Ascending aorta (tissue), 2 donors: ENCODE data around the gene CABLES1. TPM values are rescaled to one million over a fixed set of nuclear protein-coding genes. Genes with fewer than 3 reads are reported as not detected.

ENCODE experiments used
- DNase-seq, 2 donors: peaks; one replicate each; pipeline ENCODE4 v3.0.0-alpha.2; 2019; ENCODE audit warnings: low spot score in 2 of 2
- H3K27ac ChIP-seq, 2 donors: fragments of 200-600 bp; sonication (generic); one replicate each; pipeline ENCODE4 v1.5.1; 2016 to 2017; ENCODE audit warnings: mild to moderate bottlenecking in 1 of 2
- H3K27me3 ChIP-seq: fragments of 200-600 bp; sonication (generic); one replicate; pipeline ENCODE4 v1.5.1; 2017
- H3K36me3 ChIP-seq, 2 donors: fragments of 200-600 bp; sonication (generic); one replicate each; pipeline ENCODE4 v1.5.1; 2016
- H3K4me1 ChIP-seq, 2 donors: fragments of 200-600 bp; sonication (generic); one replicate each; pipeline ENCODE4 v1.5.1; 2016 to 2017; ENCODE audit warnings: mild to moderate bottlenecking in 1 of 2
- H3K4me3 ChIP-seq, 2 donors: fragments of 200-600 bp; sonication (generic); one replicate each; pipeline ENCODE4 v1.5.1; 2016 to 2017; ENCODE audit warnings: mild to moderate bottlenecking in 1 of 2
- H3K9me3 ChIP-seq, 2 donors: fragments of 200-600 bp; sonication (generic); one replicate each; pipeline ENCODE4 v1.5.1; 2016
- CTCF ChIP-seq, 3 experiments: fragments of 200-600 bp in 2 of 3; fragments of 450-650 bp in 1 of 3; sonication (generic) in 2 of 3; IDR thresholded peaks; one replicate each; pipeline ENCODE4 v1.5.1; 2016 to 2019; ENCODE audit warnings: antibody characterized with exemption in 3 of 3, mild to moderate bottlenecking in 1 of 3, moderate library complexity in 1 of 3
- intact Hi-C: fragments of 100-400 bp; cut with DNase I; formaldehyde crosslinking; loops from one replicate; pipeline ENCODE4 v1.15.1; 2023
- total RNA-seq: library from RNA; depleted of rRNA; stranded (reverse); fragments of >200 nt; gene quantifications from one replicate; pipeline ENCODE4 v1.1.0, GENCODE V29; 2016

The CABLES1 gene
- total RNA-seq, 1 donor from 2014 or later, result 5.4 TPM

- Histone ChIP-seq H3K36me3 (peaks cover 0 to 9% of the 10 kb centered on the region in 2 donors), H3K27me3 (no peaks in the 10 kb centered on the region), H3K4me1 (peaks cover 15 to 36% of the 10 kb centered on the region in 2 donors), H3K4me3 (no peak overlapping the region), H3K27ac (peak overlapping the region; percentile 96 to 97), H3K9me3 (no peaks in the 10 kb centered on the region)
- intact Hi-C loops, result loop anchor here (2.0 to 10.0 kb wide), 5 partner anchors 79 to 1064 kb away; partner anchors contain the start of gene GATA6
- TF ChIP-seq CTCF (IDR thresholded peaks at IDR 0.05), result no peak
- peak; percentile 86 to 96 for DNase-seq
These were observed 96.2 kb downstream of the CABLES1 start for GRCh38 chr18:23231340-23232021.

GRCh38 chr18:23232331-23232730 lies 97.0 kb downstream of the CABLES1 start:
- DNase-seq, result no peak
- peak overlapping the region; percentile 96 to 97 for H3K27ac ChIP-seq
- no peaks in the 10 kb centered on the region for H3K9me3 ChIP-seq
- peaks cover 0 to 14% of the 10 kb centered on the region in 2 donors for H3K36me3 ChIP-seq
- intact Hi-C loops, result loop anchor here (2.0 to 10.0 kb wide), 5 partner anchors 78 to 1065 kb away; partner anchors contain the start of gene GATA6
- H3K27me3 ChIP-seq, result no peaks in the 10 kb centered on the region
- H3K4me1 ChIP-seq, result peaks cover 13 to 36% of the 10 kb centered on the region in 2 donors
- TF ChIP-seq CTCF (IDR thresholded peaks at IDR 0.05), result no peak
- H3K4me3 ChIP-seq, result no peak overlapping the region

- Histone ChIP-seq H3K27ac (peak overlapping the region; percentile 25 to 50), H3K4me1 (peaks cover 7 to 33% of the 10 kb centered on the region in 2 donors)
These were observed 99.3 kb downstream of the CABLES1 start for GRCh38 chr18:23234619-23235018.

GRCh38 chr18:23235336-23235735 lies 100.1 kb downstream of the CABLES1 start:
- no peak overlapping the region for H3K4me3 ChIP-seq
- H3K36me3 ChIP-seq, result peaks cover 0 to 14% of the 10 kb centered on the region in 2 donors
- H3K4me1 ChIP-seq, result peaks cover 5 to 31% of the 10 kb centered on the region in 2 donors
- H3K27ac ChIP-seq, result peak overlapping the region; percentile 25 to 50
- DNase-seq, result no peak
- no peaks in the 10 kb centered on the region for H3K9me3 ChIP-seq
- H3K27me3 ChIP-seq, result no peaks in the 10 kb centered on the region
- no peak for TF ChIP-seq CTCF (IDR thresholded peaks at IDR 0.05)
- intact Hi-C loops, result loop anchor here (5.0 to 10.0 kb wide), 4 partner anchors 107 to 1041 kb away; partner anchors contain the start of gene RMC1

More at GRCh38 chr18:23234619-23235018, 99.3 kb downstream of the CABLES1 start:
- intact Hi-C loops, result loop anchor here (5.0 to 10.0 kb wide), 6 partner anchors 108 to 1067 kb away; partner anchors contain the start of genes GATA6 and RMC1
- no peak for DNase-seq
- Histone ChIP-seq H3K27me3 (no peaks in the 10 kb centered on the region), H3K9me3 (no peaks in the 10 kb centered on the region), H3K36me3 (peaks cover 0 to 14% of the 10 kb centered on the region in 2 donors), H3K4me3 (no peak overlapping the region)
- no peak for TF ChIP-seq CTCF (IDR thresholded peaks at IDR 0.05)

GRCh38 chr18:23235860-23236259 lies 100.6 kb downstream of the CABLES1 start:
- peaks cover 0 to 14% of the 10 kb centered on the region in 2 donors for H3K36me3 ChIP-seq
- H3K9me3 ChIP-seq, result no peaks in the 10 kb centered on the region
- no peak for TF ChIP-seq CTCF (IDR thresholded peaks at IDR 0.05)
- no peak for DNase-seq
- H3K27ac ChIP-seq, result peak overlapping the region in 1 of 2 donors; percentile 4
- peaks cover 1 to 25% of the 10 kb centered on the region in 2 donors for H3K4me1 ChIP-seq
- no peak overlapping the region for H3K4me3 ChIP-seq
- no peaks in the 10 kb centered on the region for H3K27me3 ChIP-seq
- intact Hi-C loops, result loop anchor here (2.0 to 10.0 kb wide), 5 partner anchors 15 to 1041 kb away; partner anchors contain the start of gene RMC1
